Superior temporal gyrus (tissue), 1 donor: Measurements from ENCODE around the gene PKP1.

Experiments used
- DNase-seq: peaks from one replicate; pipeline ENCODE4 v3.0.0-alpha.2; 2016; ENCODE audit errors: extremely low spot score

Gene PKP1

DNA sequence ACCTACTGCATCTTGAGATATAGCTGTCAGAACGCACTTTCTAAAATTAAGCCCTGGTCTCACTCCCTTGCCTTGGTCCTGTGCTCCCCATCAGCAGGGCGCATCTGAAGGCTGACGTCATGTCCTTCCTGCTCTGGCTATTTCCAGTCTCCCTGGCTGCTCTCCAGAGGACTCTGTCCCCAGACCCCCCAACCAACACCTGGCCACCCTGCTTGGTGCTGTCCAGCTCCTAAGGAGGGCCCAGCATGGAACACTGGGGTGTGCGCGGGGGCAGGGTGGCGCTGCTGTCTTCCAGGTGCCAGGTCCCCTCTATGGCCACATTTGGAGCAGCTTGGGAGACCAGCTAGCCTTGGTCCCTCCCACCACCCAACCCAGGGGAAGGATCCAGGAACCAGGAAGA is 85.9 kb downstream of the PKP1 start:
- DNase-seq = no peak

DNA sequence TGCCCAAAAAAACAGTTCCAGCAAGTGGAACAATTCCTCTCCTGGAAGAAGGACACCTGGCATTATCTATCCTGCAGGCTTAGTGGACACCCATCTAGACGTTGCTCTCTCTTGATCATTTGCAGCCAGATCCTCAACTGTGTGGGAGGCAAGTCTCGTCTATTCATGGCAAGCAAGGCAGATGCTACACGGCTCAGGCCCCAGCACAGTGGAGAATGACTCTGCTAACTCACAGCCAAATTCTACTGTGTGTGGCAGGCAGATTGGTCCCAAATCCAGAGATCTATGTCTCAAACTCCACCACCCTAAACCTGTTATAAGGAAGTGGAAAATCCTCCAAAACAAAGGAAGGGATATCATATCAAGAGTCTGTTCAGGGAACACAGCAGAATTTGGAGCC is 87.2 kb downstream of the PKP1 start:
- peak; percentile 40 for DNase-seq

DNA sequence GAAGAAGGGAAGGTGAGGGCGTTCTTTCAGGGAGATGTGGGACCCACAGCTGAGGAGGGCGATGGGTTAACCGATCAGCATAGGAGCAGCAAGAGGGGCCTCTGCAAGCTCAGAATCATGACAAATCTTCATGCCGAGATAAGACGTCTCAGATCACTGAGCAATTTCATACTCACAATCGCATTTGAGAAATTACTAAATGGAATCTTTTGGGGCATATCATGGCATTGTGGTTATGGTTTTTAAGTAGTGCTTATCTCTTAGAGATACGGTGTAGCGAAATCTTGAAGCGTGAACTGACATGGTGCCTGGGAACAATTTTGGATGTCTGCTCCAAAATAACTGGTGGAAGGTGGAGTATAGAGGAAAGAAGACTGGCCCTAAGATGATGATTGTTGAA is 88.0 kb downstream of the PKP1 start:
- DNase-seq = no peak

DNA sequence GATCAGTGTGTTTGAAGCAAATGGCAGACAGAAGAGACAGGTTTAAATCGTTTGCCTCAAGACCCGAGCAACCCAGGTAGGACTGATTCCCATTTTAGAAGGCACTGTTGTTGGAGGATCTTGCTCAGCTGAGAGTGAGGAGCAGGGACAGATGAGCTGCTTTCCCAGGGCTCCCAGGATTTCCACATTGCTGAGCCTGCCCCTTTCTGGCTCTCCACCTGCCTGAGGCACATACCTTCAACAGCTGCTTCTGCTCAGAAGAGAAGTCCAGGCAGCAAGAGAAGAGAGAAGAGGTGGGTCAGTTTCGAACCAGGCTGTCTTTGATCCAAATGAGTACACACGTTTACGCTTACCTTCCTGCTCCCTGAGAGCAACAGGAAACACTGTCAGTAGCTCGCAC is 88.5 kb downstream of the PKP1 start:
- DNase-seq = no peak

DNA sequence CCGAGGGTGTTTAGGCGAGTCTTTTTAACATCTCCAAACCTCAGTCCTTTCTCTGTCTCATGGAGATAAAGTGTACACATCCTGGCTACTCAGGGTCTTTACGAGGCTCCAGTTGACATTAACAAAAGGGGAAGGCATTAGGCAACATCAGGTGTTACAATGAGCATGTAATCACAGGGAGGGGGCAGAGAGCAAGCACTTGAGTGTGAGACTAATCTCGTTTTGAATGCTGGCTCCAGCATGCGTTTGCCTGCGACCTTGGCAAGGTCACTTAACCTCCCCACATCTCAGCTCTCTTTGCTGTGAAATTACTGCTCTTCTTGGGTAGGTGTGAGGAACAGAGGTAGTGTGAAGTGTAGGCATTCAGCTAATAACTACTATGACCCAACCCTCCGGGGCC is 91.1 kb downstream of the PKP1 start:
- no peak for DNase-seq

DNA sequence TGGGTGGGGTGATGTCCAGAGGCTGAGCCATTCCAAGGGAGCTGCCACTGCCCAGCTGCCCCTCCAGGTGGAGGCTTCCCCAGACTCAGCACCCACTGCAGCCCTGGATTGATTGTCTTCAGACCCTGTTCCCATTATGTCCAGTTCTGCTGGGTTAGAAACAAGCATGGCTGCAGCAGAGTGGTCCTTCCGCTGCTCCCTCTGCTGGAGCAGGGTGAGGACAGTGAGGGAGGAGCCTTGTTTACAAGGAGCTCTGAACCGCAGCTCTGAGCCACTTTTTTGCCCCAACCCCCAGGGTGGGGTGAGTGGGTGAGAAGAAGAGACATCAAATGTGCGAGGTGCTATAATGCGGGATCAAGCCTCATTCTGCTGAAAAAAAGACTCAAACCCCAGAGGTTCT is 91.9 kb downstream of the PKP1 start:
- no peak for DNase-seq

DNA sequence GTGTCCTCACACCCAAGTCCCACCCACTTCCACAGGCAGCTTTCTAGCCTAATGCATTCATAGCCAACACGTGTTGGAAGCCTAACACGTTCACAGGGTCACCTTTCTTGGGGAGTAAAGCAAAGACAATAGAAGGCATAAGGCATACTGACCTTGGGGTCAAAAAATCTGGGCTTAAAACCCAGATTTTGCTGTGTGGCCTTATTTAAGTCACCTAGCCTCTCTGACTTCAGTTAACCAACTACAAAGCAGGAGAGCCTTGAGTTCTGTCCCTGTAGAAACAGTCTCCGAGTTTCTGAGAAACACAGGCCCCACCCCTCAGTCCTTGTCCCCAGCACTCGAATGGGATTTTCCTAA is 92.8 kb downstream of the PKP1 start:
- no peak for DNase-seq

DNA sequence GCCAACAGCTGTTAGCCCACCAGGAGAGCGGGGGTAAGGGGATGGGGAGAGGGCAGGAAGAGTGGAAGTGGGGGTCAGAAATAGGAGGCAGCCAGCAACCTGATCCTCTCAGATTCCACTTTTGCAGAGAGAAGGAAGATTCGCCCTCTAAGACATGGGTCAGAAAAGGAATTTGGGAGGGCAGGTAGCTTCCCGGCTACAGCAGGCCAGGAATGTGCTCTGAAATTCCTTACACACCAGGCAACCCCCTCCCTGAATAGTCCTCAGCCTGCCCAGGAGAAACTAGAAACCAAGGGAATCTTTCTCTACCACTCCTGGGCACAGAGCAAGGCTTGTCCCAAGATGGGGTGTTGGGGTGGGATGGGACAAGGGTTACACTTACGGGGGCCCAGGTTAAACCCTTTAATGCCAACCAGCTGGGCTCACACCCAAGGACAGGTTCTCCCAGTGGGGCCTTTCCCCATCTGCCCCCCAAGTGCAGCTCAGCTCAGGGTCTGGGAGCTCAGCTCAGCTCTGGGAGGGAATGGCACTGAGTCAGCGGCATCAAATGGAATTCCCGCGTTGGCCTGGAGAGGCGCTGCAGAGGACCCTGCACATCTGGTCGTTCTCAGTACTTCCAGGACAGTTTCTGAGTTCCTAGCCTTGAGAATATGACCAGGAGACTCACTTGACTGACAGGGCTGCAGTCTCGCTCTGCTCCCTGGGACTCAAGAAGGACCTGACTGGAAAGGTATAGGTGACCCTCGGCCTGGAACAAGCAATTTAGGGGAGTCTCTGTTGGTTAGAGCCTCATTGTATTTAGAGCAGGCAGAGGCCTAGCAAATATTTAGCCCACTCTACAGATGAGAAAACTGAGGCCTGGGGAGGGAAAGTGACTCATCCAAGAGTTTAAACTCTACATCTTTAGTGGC is 93.4 kb downstream of the PKP1 start:
- DNase-seq = no peak

DNA sequence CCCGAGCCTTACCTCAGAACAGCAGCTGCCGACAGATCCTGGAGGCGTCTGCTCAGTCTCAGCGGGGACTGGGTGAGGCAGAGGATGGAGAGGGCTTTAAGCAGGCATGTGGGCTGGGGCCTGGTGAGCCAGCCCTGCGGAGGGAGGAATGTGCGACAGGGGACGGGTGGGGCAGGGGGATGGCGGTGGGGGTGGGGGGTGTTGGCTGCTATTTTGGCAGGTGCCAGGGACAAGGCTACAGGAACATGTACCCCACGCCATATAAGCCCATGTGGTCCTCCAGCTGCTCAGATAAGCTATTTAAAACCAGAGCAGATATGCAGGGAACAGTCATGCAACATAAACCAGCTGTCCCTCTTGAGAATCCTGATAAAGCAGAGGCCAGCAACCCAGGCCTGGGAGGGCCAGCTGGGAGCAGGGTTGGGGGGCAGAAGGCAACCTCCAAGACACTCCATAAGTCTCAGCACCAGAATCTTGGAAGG is 94.3 kb downstream of the PKP1 start, which contains the start of gene TNNT2:
TNNT2 (minus strand) TSS at position 70 of the 482 bp plus-strand sequence. CDS start 4,426 bp downstream, outside the sequence.
- DNase-seq = no peak

DNA sequence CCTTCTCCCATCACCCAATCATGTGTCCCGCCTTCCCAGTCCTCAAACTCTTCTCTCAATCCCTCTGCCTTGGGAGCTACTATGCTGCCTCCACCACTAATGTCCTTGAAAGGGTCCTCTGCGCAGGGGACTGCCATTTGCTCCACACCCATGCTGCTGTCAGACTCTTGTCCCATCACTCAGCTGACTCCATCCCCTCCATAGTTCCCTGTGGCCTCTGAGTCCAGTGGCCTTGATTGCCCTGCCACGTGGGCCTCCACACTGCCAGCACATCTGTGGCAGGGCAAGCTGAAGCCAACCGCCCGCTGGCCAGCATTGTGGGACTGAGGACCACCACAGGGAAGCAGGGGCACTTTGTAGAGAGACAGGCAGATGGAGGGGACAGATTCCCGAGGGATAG is 95.5 kb downstream of the PKP1 start:
- no peak for DNase-seq

- no peak for DNase-seq
These were observed 96.5 kb downstream of the PKP1 start for GRCh38 chr1:201379733-201380242.

- DNase-seq = no peak
These were observed 97.8 kb downstream of the PKP1 start for GRCh38 chr1:201381130-201381529.
